ENCODE results near the gene COL5A2.
A peak's percentile ranks its signal among the peaks of the same experiment; 100 is the strongest.

Gene COL5A2

DNA sequence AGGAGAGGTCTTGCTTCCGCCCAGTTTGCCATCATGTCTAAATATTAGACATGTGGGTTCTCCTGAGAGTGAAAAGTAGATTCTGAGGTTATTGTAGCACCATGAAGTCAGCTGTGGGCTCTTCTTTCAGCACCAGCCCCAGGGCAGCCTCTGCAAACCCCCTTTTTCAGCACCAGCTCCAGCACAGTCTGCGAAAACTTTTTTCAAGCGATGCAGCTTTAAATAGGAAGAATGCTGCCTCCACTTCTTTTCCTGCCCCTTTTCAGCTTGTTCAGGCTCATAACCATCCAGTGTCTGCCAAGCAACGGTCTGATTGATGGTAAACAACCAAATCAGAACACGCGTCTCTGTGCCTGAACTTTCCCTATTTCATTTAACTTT is at the start of gene COL5A2:
COL5A2 (minus strand) TSS at position 192 of the 381 bp plus-strand sequence; CDS start at position 35, 157 bp downstream.
- peak; percentile 90 for DNase-seq

- DNase-seq = no peak
Measured at GRCh38 chr2:189226017-189226416, 46.5 kb upstream of the COL5A2 start.

- DNase-seq = no peak
Measured at GRCh38 chr2:189225032-189225431, 45.5 kb upstream of the COL5A2 start.

GRCh38 chr2:189222468-189223105 is 43.0 kb upstream of the COL5A2 start:
- DNase-seq = peak; percentile 69

DNA sequence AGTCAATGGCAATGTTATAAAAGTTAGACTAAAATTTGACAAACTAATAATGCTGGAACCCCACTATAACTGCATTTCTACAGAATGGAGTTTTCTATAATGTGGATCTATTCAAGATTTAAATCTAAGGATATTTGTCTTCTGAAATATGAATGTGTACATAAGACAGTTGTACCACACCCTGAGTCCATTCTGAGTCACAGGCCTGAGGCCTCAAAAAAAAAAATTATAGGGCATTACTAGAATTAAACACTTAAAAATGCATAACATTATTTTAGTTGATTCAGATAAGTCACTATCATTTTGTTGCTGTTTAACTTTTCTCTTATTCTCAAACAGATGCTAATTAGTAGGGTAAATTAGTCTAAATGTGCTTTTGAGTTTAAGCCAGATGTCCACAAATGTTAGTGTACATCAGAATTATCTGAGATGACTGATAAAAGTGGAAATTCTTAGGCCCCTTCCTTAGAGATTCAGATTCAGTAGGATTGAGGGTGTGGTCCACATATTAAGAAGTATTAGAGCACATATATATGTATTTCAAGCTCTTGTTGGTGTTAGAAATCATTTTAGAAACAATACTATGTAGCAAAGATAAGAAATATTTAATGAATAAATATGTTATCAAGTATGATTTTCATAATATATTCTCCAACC is 42.4 kb upstream of the COL5A2 start:
- DNase-seq = no peak

DNA sequence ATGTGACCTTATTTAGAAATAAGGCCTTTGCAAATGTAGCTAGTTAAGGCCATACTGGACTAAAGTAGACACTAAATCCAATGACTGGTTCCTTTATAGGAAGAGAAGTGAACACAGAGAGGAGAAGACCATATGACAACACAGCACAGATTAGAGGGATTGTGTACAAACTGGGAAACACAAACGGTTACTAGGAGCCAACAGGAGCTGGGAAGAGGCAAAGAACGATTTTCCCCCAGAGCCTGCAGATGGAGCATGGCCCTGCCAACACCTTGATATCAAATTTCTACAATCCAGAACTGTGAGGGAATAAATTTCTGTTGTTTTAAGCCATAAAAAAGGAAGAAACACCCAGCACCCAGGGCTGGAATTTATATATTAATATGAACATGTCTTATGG is 38.7 kb upstream of the COL5A2 start:
- DNase-seq = no peak

DNA sequence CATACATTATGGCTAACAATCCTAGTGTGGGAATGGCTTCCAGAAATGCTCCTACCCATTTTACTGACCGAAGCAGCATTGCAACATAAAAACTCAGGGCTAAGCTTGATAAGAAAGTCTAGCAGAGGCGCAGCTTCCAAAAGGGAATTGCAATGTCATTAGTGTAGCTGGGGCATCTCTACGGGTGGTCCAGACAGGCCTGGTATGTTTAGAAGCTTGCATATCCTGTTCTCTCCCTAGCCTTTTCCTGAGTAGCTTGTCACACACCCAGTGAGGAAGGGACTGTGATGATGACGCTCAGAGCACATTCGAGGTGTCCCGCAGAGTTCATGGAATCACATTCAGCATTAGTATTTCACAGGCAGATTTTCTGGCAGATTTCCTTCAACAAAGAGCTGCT is 38.0 kb upstream of the COL5A2 start:
- DNase-seq = no peak

DNA sequence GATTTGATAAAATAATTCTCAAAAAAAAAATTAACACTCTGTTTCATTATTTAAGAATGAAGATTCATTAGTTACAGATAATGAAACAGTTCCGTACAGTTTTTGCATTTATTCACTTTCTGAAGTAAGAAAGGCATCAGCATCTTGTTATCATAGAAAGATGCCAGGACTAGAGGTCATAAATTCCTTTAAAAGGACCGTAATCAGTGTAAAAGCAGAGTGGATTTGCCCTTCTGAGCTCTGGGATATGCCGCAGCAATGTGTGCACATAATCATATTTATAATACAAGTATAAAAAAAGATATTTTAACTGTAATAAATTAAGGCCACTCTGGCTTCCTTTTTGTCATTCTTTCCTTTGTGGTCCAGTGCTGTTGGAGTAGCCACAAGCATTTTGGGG is 37.5 kb upstream of the COL5A2 start:
- no peak for DNase-seq

DNA sequence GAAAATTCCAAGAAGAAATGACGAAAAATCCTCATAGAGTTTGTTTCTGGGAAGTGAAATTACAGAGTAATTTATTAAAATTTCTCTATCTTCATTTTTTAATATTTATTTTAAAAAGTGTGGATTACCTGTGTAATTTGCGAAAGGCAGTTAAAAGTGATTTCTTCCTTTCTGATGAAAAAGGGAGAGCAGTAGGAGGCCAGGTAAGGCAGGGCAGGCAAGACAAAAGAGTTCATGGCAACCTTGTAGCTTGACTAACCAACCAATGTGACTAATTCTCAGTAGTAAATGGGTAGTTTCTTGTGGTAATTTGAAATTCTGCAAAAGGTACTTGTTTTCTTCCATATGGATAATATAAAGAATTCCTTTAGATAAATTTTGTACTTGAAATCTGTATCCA is 34.9 kb upstream of the COL5A2 start:
- DNase-seq = no peak

- DNase-seq = no peak
Measured at GRCh38 chr2:189213250-189213649, 33.7 kb upstream of the COL5A2 start.

- DNase-seq = peak; percentile 87
Measured at GRCh38 chr2:189210250-189211087, 30.9 kb upstream of the COL5A2 start.

DNA sequence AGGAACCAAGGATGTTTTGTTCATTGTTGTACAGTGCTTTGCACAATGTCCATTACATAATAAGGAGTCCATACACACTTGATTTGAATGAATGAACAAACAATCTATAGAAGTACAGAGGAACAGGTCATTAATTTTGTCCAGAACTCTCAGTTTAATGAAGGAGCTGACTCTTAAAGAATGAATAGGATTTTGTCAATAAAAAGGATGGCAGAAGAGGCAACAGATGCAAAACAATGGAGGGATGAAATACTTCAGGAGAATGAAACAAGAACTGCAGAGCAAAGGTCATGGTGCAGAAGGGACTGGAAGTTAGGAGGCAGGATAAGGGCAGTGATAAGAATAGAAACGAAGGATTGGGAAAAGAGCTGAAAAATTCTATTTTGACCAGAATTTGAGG is 28.7 kb upstream of the COL5A2 start:
- no peak for DNase-seq

GRCh38 chr2:189204322-189204941 is 24.9 kb upstream of the COL5A2 start:
- DNase-seq = no peak

- no peak for DNase-seq
Measured at GRCh38 chr2:189203177-189203799, 23.7 kb upstream of the COL5A2 start.

- DNase-seq = no peak
Measured at GRCh38 chr2:189199797-189200196, 20.2 kb upstream of the COL5A2 start.

DNA sequence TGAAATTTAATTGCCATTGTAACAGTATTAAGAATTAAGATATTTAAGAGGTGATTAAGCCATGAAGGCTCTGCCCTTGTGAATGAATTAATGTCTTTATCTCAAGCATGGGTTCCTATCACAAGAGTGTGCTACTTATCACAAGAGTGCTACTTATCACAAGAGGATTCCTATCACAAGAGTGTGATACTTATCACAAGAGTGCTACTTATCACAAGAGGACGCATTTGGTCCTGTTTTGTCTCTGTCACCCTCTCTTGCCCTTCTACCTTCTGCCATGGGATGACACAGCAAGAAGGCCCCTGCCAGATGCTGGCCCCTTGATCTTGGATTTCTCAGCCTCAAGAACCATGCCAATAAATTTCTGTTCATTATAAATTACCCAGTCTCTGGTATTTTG is 13.2 kb upstream of the COL5A2 start:
- DNase-seq = no peak

- DNase-seq = no peak
Measured at GRCh38 chr2:189191766-189192165, 12.2 kb upstream of the COL5A2 start.

- no peak for DNase-seq
Measured at GRCh38 chr2:189190685-189191084, 11.1 kb upstream of the COL5A2 start.

- DNase-seq = no peak
Measured at GRCh38 chr2:189188115-189188805, 8.7 kb upstream of the COL5A2 start.

GRCh38 chr2:189183170-189183569 is 3.6 kb upstream of the COL5A2 start:
- no peak for DNase-seq

DNA sequence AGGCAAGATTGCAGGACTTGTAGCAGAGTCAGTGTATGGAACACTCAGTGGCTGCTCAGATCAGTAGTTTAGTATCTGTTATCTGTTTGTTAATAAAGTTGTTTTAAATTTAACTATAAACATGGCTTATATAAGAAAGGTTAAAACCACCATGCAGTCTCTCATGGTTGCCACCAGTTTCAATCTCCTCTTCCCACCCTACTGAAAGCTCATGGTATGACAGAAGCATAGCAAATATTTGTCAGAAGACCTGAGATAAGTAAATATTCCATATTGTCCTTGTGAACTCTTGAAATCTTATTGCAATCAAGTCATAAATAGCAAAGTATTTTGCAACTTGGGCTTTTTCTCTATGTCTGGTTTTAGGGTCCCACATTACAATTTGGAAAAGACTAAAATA is 2.1 kb upstream of the COL5A2 start:
- DNase-seq = no peak

Measured in femur (tissue), 1 donor.